VCaP (cell line): ENCODE data around the gene SESTD1.

Source experiments
- H3K27ac ChIP-seq: fragments of 450-650 bp; 2 replicates; pipeline ENCODE4 v1.5.1; 2017
- CTCF ChIP-seq: fragments of 450-650 bp; conservative IDR thresholded peaks from 2 replicates; pipeline ENCODE4 v1.5.1; 2017; ENCODE audit warnings: mild to moderate bottlenecking, moderate library complexity

SESTD1 gene

DNA sequence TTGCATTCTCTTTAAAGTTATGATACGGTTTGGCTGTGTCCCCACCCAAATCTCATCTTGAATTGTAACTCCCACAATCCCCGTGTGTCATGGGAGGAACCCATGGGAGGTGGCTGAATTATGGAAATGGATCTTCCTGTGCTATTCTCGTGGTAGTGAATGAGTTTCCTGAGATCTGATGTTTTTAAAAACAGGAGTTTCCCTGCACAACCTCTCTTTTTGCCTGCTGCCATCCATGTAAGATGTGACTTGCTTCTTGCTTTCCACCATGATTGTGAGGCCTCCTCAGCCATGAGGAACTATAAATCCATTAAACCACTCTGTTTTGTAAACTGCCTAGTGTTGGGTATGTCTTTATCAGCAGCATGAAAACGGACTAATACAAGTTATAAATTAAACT, 37.5 kb upstream of the SESTD1 start:
- no peak overlapping the region for H3K27ac ChIP-seq
- TF ChIP-seq CTCF: no peak

GRCh38 chr2:179298666-179299065, 34.0 kb upstream of the SESTD1 start:
- no peak overlapping the region for H3K27ac ChIP-seq
- TF ChIP-seq CTCF: no peak

DNA sequence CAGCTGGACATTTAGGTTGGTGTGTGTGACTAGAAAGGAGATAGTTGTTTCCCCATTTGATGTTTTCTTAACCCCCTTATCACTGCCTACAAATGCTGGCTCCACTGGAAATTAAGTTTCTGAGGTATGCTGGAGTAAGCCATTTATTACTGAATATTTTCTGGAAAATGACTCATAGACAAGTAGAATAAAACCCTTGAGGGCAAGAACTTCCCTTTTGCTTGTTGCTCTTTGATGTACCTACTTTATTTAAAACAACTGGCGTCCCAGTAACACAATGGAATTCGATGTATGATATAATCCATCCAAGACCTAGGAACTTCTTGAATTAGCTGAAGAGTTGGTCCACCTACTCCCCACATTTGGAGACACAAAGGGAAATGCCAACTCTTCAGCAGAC, 33.3 kb upstream of the SESTD1 start:
- H3K27ac ChIP-seq: no peak overlapping the region
- TF ChIP-seq CTCF: no peak

DNA sequence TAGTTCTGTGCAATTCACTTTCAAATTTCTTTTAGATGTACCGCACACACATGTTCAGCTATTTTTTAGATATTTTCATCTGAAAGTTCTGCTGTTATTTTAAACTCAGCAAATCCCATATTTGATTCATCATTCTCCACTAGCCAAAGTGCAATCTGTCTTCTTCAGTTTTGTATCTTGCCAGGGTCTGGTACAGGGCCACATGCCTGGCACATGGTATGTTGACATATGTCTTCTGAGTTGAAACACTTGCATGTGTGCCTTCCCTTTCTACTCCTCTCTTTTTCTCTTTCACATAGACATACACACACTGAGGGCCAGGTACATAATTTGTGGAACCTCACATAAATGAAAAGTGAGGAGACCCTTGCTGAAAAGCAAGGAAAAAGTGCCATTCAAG, 25.7 kb upstream of the SESTD1 start:
- H3K27ac ChIP-seq: no peak overlapping the region
- no peak for TF ChIP-seq CTCF

GRCh38 chr2:179285060-179285459, 20.4 kb upstream of the SESTD1 start:
- no peak for TF ChIP-seq CTCF
- no peak overlapping the region for H3K27ac ChIP-seq

- no peak for TF ChIP-seq CTCF
- no peak overlapping the region for H3K27ac ChIP-seq
These were observed 13.0 kb upstream of the SESTD1 start for GRCh38 chr2:179277429-179278196.

- TF ChIP-seq CTCF: no peak
- no peak overlapping the region for H3K27ac ChIP-seq
These were observed 10.8 kb upstream of the SESTD1 start for GRCh38 chr2:179275253-179276012.
